ENCODE results near the gene TPK1.

TPK1 gene

DNA sequence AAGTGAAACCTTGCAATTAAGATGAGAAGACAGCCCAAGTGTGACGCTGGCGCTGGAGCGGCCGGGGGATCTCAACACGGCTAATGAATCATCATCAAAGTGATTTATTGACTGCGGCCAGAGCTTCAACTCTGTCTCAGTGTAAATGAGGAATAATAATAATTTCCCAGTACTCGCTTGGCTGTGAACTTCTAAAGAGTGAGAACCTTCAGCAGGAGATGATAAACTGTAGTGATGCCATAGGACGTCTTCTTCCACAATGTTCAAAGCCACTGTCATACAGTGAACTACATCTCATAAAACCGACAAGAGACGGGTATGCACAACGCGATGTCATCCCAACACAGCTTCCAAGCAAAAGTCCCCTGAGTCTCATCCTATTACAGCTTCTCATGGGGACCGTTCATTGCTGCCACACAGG lies 308.8 kb downstream of the TPK1 start:
- Histone ChIP-seq H3K4me1 (ENCODE audit: insufficient read depth, low read length, severe bottlenecking) (no peaks in the 10 kb centered on the region), H2AFZ (ENCODE audit: low read length) (no peak overlapping the region), H3K4me2 (ENCODE audit: low read length) (no peak overlapping the region), H4K20me1 (ENCODE audit: insufficient read depth, low read length) (no peaks in the 10 kb centered on the region), H3K36me3 (ENCODE audit: insufficient read depth, low read length) (no peaks in the 10 kb centered on the region), H3K4me3 (ENCODE audit: low read depth, low read length, poor library complexity, severe bottlenecking) (no peak overlapping the region), H3K79me2 (ENCODE audit: insufficient read depth, low read length) (no peaks in the 10 kb centered on the region), H3K27ac (ENCODE audit: low read depth, low read length, poor library complexity, severe bottlenecking) (no peak overlapping the region), H3K9ac (ENCODE audit: low read length) (no peak overlapping the region), H3K9me3 (ENCODE audit: low read length) (no peaks in the 10 kb centered on the region), H3K9me2 (ENCODE audit: low read depth, low read length) (no peaks in the 10 kb centered on the region), H3F3A (ENCODE audit: insufficient read depth, low read length) (no peaks in the 10 kb centered on the region), H3K27me3 (ENCODE audit: insufficient read depth, low read length) (no peaks in the 10 kb centered on the region)
- TF ChIP-seq, protein P1, sequence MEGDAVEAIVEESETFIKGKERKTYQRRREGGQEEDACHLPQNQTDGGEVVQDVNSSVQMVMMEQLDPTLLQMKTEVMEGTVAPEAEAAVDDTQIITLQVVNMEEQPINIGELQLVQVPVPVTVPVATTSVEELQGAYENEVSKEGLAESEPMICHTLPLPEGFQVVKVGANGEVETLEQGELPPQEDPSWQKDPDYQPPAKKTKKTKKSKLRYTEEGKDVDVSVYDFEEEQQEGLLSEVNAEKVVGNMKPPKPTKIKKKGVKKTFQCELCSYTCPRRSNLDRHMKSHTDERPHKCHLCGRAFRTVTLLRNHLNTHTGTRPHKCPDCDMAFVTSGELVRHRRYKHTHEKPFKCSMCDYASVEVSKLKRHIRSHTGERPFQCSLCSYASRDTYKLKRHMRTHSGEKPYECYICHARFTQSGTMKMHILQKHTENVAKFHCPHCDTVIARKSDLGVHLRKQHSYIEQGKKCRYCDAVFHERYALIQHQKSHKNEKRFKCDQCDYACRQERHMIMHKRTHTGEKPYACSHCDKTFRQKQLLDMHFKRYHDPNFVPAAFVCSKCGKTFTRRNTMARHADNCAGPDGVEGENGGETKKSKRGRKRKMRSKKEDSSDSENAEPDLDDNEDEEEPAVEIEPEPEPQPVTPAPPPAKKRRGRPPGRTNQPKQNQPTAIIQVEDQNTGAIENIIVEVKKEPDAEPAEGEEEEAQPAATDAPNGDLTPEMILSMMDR (IDR thresholded peaks at IDR 0.05; ENCODE audit: low read length), result no peak
- no peak for TF ChIP-seq EZH2 (IDR thresholded peaks at IDR 0.05; ENCODE audit: borderline replicate concordance, low read length)

DNA sequence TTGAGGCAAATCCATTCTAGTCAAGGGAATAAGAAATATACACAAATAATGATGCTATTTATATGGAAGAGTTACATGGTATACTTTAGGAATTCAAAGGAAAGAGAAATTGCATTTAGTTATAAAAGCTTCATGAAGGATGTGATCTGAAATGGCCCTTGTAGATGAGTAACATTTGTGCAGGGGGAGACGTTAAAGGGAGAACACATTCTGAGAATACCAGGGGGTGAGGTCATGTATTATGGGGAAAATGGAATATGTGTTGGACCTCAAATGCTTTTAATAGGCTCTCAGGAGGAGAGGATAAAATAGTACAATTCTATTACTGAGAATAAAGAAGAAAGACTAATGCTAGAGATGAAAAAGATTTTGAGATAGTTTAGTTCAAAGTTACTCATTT lies 309.9 kb downstream of the TPK1 start:
- no peaks in the 10 kb centered on the region for H3K36me3 ChIP-seq (ENCODE audit: insufficient read depth, low read length)
- no peak overlapping the region for H3K27ac ChIP-seq (ENCODE audit: low read depth, low read length, poor library complexity, severe bottlenecking)
- H2AFZ ChIP-seq (ENCODE audit: low read length), result no peak overlapping the region
- no peaks in the 10 kb centered on the region for H3K27me3 ChIP-seq (ENCODE audit: insufficient read depth, low read length)
- H3K79me2 ChIP-seq (ENCODE audit: insufficient read depth, low read length), result no peaks in the 10 kb centered on the region
- no peaks in the 10 kb centered on the region for H3F3A ChIP-seq (ENCODE audit: insufficient read depth, low read length)
- TF ChIP-seq, protein P1 (IDR thresholded peaks at IDR 0.05; ENCODE audit: low read length), result no peak
- TF ChIP-seq EZH2 (IDR thresholded peaks at IDR 0.05; ENCODE audit: borderline replicate concordance, low read length), result no peak
- no peak overlapping the region for H3K9ac ChIP-seq (ENCODE audit: low read length)
- no peaks in the 10 kb centered on the region for H3K9me2 ChIP-seq (ENCODE audit: low read depth, low read length)
- no peak overlapping the region for H3K4me3 ChIP-seq (ENCODE audit: low read depth, low read length, poor library complexity, severe bottlenecking)
- no peak overlapping the region for H3K4me2 ChIP-seq (ENCODE audit: low read length)
- no peaks in the 10 kb centered on the region for H3K9me3 ChIP-seq (ENCODE audit: low read length)
- H3K4me1 ChIP-seq (ENCODE audit: insufficient read depth, low read length, severe bottlenecking), result no peaks in the 10 kb centered on the region
- no peaks in the 10 kb centered on the region for H4K20me1 ChIP-seq (ENCODE audit: insufficient read depth, low read length)

DNA sequence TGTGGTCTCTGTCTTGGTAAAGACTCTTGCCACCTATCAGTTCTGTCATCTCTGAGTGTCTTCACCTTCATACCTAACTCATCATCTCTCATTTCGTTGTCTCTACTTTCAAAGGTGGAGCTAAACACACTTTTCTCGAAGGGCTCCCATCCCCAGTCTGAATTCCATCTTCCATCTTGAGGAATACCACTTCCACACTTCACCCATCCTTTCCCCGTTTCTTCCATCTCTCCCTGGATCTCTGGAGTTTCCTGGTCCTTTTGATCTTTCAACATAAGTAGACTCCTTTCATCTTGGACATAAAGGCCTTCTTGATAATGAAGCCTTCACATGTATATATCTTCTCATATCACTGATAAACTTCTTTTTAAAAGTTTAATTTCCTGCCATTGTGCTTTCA lies 311.6 kb downstream of the TPK1 start:
- H2AFZ ChIP-seq (ENCODE audit: low read length), result no peak overlapping the region
- no peak overlapping the region for H3K9ac ChIP-seq (ENCODE audit: low read length)
- no peak for TF ChIP-seq EZH2 (IDR thresholded peaks at IDR 0.05; ENCODE audit: borderline replicate concordance, low read length)
- TF ChIP-seq, protein P1 (IDR thresholded peaks at IDR 0.05; ENCODE audit: low read length), result no peak
- H3K79me2 ChIP-seq (ENCODE audit: insufficient read depth, low read length), result no peaks in the 10 kb centered on the region
- no peaks in the 10 kb centered on the region for H3F3A ChIP-seq (ENCODE audit: insufficient read depth, low read length)
- no peaks in the 10 kb centered on the region for H3K27me3 ChIP-seq (ENCODE audit: insufficient read depth, low read length)
- no peak overlapping the region for H3K4me2 ChIP-seq (ENCODE audit: low read length)
- H3K4me1 ChIP-seq (ENCODE audit: insufficient read depth, low read length, severe bottlenecking), result no peaks in the 10 kb centered on the region
- no peaks in the 10 kb centered on the region for H4K20me1 ChIP-seq (ENCODE audit: insufficient read depth, low read length)
- H3K4me3 ChIP-seq (ENCODE audit: low read depth, low read length, poor library complexity, severe bottlenecking), result no peak overlapping the region
- H3K9me2 ChIP-seq (ENCODE audit: low read depth, low read length), result no peaks in the 10 kb centered on the region
- H3K36me3 ChIP-seq (ENCODE audit: insufficient read depth, low read length), result no peaks in the 10 kb centered on the region
- H3K27ac ChIP-seq (ENCODE audit: low read depth, low read length, poor library complexity, severe bottlenecking), result no peak overlapping the region
- H3K9me3 ChIP-seq (ENCODE audit: low read length), result no peaks in the 10 kb centered on the region

All from OCI-LY1 (cell line).